GM21723 (cell line): ENCODE results near the gene INPP5D.
A peak's percentile ranks its signal among the peaks of the same experiment; 100 is the strongest.
"Not testable (repeated sequence)": the region's sequence is repeated elsewhere in the genome, so short reads cannot be mapped to it uniquely, and the experiment has no call there.

ENCODE experiments used
- ATAC-seq: cut with Tn5 transposase; IDR thresholded peaks from one replicate; pipeline ENCODE4 v1.9.1; 2021; ENCODE audit warnings: mild to moderate bottlenecking, moderate library complexity; ENCODE audit not compliant: unreplicated experiment

The INPP5D gene

DNA sequence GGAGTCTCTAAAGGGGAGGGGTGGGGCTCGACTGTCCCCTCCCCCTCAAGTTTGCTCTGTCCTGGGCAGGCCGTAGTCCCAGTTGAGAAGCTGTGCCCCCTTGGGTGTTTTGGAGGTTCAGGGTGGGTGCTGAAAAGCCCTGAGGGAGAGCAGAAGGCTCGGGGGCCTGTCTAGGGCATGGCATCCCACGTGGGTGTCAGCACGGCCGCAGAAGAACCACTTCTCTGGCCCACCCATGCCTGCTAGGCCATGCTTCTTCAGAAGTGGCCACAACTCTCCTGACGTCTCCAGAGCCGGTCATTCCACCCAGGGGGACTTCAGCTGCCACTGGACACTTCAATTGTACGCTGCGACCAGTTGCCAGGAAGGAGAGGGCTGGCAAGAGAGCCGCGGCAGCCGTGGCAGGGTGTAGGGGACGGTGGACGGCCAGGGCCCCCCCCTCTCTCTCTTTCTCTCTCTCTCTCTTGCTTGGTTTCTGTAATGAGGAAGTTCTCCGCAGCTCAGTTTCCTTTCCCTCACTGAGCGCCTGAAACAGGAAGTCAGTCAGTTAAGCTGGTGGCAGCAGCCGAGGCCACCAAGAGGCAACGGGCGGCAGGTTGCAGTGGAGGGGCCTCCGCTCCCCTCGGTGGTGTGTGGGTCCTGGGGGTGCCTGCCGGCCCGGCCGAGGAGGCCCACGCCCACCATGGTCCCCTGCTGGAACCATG lies at the start of gene INPP5D:
Gene INPP5D, plus strand, starts transcription at position 546 of the 704 bp plus-strand sequence. Its CDS starts 137 bp downstream, at position 683.
- ATAC-seq: peak; percentile 37

DNA sequence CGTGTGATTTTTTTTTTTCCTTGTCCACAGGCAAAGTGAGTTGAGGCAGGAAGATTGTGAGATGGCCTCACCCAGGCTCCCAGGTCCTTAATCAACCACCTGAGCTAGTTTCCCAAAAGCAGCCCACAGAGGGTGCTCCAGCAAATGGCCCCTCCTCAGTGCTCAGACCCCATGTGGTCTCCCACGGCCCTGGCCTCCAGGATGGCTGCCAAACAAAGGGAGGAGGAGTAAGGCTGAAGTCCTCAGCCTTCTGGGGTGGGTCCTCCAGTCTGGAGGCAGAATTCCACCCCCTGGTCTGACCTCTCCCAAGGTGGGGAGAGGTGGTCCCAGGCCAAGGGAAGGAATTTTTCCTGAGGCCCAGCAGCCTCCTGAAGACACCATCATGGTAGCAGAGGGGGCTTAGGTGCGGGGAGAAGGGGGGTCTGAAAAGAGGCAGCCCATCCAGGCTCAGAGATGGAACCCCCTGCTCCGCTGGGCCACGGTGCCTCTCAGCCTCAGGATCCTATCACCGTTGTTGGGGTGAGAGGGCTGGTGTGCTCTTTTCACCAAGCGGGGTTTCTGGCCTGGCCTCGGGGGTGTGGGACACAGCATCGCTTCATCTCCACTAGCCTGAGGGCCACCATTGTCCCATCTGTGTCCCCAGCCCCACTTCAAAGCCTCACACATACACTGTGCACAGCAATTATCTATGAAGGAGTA lies 49.4 kb upstream of the INPP5D start:
- no peak for ATAC-seq

DNA sequence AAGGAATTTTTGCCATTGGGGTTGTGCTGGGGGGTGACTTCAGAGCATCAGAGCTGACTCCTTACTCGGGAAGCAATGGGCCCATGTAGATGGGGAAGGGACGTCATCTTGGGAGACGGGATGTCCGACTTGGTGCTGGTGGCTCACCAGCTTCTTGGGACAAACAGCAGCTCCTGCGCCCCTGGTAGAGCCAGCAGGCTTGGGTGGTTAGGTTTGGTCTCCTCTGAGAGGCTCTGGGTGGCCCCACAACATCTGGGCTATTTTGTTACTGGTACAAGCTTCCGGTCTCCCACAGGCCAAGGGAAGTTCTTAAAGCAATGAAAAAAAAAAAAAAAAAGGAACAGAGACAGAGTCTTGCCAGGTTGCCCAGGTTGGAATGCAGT lies 48.9 kb upstream of the INPP5D start:
- ATAC-seq: no peak

DNA sequence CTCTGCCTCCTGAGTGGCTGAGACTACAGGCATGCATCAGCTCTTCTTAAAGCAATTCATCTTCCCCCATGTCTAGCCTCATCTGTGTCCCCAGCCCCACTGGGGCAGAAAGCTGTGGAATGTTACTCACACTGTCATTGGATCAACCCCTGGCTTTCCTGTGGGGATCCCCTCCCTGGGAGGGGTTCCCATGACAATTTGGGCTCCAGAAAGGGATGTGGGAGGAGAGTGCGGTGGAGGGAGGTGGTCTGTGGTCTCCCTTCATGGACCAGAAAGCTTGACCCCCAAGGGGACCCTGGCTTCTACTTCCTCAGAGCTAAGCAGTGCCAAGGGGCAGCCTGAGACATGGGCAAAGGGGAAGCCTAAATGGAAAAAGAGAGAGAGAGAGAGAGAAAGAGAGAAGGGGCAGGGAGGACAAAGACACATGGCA lies 48.4 kb upstream of the INPP5D start:
- no peak for ATAC-seq

DNA sequence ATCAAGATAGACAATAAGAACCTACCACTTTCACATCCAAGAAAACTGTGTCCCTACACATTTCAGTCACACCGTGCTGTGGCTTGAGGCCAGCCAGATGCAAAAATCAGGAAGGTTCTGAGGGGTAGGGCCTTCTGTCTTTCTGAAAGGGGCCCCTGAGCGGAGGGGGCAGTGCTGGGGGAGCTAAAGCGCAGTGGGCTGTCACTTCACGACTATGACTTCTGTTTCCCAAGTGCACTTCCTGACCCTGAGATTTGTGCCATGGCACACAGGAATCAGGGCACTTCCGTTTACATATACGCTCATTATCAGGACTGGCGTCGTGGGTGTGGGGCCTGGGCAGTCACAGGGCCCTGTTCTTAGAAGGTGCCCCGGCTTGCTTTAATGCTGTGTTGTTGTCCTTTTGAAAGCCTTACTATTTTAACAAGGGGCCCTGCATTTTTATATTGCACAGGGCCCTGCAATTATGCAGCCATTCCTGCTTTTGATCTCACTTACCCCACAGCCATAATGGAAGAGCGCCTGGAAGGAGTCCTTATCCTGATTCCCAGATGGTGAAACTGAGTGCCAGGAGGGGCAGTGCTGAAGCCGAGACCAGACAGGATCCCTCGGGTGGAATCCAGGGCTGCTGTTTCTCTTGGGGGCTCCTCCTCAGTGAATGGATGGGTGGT lies 47.7 kb upstream of the INPP5D start:
- no peak for ATAC-seq

DNA sequence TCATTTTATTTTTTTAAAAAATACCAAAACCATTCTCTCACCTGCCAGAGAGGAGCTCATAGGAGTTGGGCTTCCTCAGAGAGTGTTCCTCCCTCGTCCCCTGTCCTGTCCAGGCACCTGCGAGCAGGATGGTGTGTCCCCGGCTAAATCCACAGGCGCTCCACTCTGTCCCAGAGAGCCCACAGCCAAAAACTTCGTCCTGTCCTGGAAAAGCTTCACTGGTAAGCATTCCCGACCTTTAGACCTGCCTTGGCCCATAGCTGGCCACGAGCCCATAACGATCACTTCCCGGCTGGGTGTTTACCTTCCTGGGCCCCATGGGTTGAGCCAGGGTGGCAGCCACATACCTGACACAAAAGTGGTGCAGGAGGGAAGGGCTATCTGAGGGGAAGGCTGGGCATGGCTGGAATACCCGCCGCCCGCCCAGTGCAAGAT lies 47.1 kb upstream of the INPP5D start, which contains the start of gene NGEF:
Gene NGEF, minus strand, starts transcription at position 230 of the 435 bp plus-strand sequence. CDS start 38,366 bp downstream, outside the sequence.
- no peak for ATAC-seq

DNA sequence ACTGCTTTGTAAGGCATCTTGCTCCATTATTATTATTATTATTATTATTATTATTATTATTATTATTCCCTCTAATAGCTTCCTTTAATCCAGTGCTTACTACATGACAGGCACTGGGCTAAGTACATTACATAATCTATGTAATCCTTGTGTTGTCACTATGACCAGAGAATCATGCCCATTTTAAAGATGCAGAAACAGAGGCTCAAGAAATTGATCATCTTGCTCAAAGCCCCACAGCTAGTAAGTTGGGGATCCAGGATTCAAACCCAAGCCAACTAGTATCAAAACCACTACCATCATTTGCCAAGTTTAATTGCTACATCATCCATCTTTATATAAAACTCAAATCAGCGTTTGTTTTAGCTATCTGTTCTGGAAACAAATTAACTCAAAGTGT lies 46.5 kb upstream of the INPP5D start:
- ATAC-seq: no peak

DNA sequence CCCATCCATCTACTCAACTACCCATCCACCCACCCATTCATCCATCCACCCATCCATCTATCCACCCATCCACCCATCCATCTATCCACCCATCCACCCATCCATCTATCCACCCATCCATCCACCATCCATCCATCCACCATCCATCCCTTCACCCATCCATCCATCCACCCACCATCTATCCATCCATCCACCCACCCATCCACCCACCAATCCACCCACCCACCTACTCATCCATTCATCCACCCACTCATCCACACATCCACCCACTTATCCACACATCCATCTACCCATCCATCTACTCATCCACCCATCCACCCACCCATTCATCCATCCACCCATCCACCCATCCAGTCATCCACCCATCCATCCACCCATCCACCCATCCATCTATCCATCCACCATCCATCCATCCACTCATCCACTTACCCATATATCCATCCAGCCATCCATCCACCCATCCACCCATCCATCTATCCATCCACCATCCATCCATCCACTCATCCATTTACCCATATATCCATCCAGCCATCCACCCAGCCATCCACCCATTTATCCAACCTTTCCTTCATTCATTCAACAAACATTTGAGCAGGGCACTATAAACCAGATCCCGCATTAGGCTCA lies 45.0 kb upstream of the INPP5D start:
- no peak for ATAC-seq

DNA sequence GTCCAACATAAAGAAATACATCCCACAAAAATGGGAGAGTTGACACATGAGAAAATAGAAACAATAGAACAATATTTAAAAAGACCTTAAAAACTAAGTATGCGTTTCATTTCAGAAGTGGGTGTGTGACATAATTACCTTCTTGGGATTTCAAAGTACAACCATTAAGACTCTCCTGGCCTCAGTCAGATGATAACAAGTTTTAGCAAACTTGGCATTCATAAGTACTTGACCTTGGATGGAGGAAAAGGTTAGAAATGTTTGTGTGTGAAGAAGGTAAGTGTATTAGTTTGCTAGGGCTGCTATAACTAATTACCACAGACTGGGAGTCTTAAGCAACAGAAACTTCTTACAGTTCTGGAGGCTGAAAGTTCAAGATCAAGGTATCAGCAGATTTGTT lies 42.2 kb upstream of the INPP5D start:
- ATAC-seq: no peak

DNA sequence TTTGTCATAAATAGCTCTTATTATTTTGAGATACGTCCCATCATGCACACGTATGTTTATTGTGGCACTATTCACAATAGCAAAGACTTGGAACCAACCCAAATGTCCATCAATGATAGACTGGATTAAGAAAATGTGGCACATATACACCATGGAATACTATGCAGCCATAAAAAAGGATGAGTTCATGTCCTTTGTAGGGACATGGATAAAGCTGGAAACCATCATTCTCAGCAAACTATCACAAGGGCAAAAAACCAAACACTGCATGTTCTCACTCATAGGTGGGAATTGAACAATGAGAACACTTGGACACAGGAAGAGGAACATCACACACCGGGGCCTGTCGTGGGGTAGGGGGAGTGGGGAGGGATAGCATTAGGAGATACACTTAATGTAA lies 40.5 kb upstream of the INPP5D start:
- ATAC-seq: not testable (repeated sequence)

DNA sequence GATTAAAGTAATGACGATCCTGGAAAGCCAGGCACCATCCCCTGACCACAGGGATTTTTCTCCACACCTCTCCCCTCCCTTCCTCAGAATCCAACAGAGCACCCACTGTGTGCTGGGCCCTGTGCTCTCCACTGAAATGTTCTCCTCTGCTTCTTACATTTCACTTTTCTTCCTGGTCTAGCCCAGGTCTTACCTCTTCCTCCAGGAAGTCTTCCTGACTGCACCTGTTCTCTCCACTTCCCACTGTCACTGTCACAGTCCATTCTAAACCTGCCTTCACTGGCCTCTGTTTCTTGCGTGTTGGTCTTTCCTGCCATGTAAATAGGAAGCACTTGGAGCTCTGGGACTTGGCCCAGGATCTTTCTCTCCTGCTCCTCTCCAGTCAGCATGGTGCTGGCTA lies 39.7 kb upstream of the INPP5D start:
- no peak for ATAC-seq

DNA sequence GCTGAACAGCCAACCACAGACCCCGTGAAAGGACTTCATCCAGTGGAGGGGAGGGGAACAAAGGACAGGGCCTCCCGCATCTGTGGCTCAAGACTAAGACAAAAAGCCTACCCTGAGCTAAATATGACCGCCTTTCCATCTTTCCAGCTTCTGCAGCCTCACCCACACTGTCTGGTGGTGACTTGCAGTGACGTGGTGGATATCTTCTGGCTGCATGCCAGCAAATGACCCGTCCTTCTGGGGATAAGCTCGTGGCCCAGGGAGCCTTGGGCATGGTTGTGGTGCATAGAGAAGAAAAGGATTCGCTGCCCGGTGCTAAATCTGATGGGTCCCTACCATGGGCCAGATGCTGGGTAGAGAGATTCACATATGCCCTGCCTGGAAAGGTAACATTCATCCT lies 38.4 kb upstream of the INPP5D start:
- ATAC-seq: no peak

DNA sequence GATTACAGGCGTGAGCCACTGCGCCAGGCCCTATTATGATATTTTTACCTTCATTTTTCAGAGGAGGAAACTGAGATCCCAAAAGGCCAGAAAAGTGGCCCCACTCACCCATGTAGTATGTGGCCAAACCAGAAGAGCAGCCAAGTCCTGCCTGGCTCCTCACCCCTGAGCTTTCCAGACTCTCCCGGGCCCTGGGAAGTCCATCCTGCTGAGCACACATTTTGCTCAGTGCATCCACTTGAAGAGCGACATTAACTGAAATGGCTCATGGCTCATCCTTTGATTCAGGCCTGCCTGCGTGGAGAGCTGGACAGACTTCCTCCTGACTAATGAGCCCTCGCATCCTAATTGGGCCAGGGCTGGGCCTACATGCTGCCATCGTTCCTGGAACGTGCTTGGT lies 37.6 kb upstream of the INPP5D start:
- ATAC-seq: no peak

DNA sequence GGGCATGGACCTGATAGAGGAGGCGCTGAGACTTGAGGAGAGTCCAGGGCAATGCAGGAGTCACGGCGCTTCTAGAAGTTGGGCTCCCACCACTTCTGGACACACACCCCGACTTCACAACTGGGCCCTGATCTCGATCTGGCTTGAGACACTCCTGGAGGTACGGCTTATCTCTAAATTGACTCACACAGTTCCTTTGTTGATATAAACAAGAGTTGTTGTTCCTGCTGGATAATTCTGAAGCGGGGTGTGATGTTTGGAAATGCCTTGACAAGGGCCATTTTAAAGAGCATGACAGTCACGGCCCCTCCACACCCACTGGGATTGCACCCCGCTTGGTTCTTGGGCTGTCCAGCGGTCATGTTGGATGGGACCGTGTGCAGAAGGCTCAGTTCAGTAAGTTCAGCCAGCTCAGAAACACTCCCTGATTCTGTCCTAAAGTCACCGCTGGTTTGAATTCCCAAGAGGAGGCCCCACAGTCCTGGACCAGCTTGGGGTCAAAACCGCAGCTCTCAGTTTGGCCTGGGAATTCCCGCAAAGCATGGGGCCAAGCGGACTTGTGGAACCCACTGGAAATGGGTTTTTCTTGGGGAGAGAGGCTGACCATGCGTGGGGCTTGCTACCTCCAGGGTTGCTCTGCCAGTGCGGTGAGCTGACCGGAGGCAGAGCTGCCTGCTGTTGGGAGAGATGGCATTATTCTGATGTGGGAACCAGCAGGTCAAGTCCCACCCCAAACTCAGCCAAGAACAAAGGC lies 37.0 kb upstream of the INPP5D start:
- no peak for ATAC-seq

DNA sequence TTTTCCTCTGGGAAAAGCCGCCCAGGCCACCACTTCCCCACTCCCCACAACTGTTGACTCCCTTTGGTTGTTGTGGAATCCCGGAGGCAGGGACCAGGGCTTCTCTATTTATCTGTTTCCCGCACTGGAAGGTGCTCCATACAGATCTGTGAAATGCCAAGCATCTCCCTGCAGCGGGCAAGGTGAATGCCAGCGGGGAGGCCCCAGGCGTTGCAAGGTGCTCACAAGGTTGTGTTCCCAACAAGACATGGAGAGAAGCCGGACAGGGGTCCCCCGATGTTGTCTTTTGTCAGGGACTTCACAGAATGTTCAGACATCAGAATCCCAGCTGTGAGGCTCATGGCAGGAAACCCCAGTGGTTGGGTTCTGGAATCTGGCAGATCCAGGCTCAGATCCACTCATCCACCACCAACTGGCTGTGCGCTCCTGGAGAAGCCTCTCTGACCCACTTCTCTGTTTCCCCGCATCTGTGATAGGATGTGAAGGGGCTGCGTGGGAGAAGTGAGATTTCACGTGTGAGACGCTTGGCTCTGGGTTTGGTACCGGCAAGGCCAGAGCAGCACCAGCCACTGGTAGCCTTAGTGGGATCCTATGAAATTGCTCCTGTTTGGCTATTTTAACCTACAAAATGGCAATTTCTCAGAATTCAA lies 36.3 kb upstream of the INPP5D start:
- no peak for ATAC-seq

DNA sequence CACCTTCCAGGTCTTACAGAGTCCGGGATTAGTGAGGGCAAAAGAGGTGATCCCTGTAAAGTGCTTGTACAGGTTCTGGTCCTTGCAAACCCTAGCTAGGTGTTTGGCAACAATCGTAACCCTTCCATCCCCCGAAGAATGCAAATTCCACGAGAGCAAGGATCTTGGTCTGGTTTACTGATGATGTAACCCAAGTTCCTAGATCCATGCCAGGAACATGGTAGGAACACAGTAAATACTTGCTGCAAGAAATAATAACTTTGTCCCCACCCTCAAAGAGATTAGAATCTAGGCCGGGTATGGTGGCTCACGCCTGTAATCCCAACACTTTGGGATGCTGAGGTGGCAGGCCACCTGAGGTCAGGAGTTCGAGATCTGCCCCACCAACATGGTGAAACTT lies 34.4 kb upstream of the INPP5D start:
- ATAC-seq: no peak

DNA sequence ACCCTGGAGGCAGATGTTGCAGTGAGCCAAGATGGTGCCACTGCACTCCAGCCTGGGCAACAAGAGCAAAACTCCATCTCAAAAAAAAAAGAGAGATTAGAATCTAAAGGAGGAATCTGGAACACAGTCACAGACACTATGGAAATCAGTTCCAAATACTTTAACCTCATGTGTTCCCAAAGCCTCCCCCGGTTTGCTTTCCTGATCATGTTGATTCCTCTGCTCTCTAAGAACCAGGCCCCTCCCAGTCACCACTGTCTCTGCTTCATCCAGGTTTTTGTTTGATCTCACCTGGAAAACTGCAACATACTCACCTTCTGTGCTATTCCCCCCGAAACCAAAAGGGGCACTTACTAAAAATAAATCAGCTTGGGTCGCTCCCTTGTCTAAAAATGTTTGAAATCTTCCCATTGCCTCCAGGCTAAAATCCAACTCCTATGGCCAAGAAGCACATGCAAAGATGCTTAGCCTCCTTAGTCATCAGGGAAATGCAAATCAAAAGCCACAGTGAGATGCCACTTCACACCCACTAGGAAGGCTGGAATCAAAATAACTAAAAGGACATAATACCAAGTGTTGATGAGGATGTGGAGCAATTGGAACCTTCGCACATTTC lies 33.8 kb upstream of the INPP5D start:
- no peak for ATAC-seq

DNA sequence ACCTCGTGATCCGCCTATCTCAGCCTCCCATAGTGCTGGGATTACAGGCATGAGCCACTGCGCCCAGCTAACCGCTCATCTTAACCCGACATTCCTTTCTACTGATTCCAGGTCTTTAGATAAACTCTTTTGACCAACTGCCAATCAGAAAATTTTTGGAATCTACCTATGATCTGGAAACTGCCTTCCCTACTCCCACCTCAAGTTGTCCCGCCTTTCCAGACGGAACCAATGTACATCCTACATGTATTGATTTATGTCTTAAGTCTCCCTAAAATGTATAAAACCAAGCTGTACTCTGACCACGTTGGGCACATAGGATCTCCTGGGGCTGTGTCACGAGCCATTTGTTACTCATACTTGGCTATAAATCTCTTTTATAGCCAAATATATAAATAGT lies 30.8 kb upstream of the INPP5D start:
- no peak for ATAC-seq

DNA sequence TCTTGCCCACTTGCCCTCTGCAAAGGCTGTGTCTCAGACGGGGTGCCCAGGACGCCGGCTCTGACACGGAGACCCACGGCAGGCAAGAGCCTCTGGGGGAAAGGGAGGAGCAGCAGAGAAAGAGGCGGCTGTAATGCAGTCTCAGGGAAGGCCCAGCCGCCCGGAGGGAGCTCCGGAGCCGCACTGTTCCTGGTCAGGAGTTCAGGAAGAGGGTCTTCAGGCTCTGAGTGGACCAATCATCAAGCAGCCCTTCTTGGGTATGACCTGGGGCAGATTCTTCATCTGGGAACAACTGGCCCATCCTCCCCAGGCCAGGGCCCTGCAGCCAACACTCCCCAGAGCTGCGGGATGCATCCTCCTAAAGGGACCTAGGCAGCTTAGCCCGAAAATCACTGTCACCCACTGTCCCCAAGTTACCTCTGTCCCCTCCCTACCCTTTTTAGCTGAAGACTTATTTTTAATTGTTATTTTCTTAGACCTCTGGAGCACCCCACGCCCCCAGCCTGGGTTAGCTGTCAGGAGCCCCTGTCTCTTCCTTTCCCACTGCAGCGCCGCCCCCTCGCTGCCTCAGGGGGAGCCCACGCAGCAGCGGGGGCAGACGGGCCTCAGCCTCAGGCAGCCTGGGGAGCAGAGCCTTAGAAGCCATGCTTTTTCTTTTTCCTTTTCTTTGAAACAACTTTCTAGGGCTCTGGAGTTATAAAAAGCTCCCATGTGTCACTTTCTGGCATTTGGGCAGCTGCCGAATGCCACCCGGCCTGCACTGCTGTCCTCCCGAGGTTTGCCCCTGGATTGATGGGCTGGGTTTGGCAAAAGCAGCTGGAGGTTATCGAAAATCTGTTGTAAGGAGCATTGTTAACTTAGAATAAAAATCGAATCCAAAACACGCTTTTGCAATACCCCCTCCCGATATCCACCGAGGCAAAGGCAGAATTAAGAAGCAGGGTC lies 28.3 kb upstream of the INPP5D start:
- no peak for ATAC-seq
